ENCODE measurements around the gene PFDN1.

DNA sequence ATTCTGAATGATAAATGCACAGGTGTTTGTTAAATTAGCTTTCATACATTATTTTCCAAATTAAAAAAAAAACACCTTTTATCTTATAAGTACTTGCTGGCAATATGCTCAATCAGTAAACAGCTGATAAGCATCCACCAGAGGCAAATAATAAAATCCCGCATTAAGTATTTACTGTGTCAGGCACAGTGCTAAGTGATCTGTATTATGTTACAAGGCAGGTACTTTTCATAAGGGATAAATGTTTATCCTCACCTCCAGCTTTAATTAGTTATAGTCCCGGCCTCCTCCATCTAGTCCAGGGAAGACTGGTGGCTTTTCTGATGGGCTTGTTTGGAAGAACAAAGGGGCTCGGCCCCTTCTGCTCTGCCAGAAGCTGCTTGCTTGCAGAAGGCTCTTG lies 40.1 kb downstream of the PFDN1 start:
- TF ChIP-seq, protein P1, sequence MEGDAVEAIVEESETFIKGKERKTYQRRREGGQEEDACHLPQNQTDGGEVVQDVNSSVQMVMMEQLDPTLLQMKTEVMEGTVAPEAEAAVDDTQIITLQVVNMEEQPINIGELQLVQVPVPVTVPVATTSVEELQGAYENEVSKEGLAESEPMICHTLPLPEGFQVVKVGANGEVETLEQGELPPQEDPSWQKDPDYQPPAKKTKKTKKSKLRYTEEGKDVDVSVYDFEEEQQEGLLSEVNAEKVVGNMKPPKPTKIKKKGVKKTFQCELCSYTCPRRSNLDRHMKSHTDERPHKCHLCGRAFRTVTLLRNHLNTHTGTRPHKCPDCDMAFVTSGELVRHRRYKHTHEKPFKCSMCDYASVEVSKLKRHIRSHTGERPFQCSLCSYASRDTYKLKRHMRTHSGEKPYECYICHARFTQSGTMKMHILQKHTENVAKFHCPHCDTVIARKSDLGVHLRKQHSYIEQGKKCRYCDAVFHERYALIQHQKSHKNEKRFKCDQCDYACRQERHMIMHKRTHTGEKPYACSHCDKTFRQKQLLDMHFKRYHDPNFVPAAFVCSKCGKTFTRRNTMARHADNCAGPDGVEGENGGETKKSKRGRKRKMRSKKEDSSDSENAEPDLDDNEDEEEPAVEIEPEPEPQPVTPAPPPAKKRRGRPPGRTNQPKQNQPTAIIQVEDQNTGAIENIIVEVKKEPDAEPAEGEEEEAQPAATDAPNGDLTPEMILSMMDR (IDR thresholded peaks at IDR 0.05) = no peak
- no peak for TF ChIP-seq POLR2A (IDR thresholded peaks at IDR 0.05)

Measured in uterus (tissue), 2 donors.